IgD-negative memory B cell (primary cell): ENCODE data around the gene GFI1. TPM values are rescaled to one million over a fixed set of nuclear protein-coding genes. Genes with fewer than 3 reads are reported as not detected.
"Not testable (repeated sequence)": the region's sequence is repeated elsewhere in the genome, so short reads cannot be mapped to it uniquely, and the experiment has no call there.

Source experiments
- H3K27ac Mint-ChIP-seq, 3 donors: one replicate each; pipeline ENCODE4 v1.8.0; 2020 to 2022; ENCODE audit warnings: mild to moderate bottlenecking in 3 of 3, mixed read lengths in 3 of 3, moderate library complexity in 1 of 3
- H3K27me3 Mint-ChIP-seq: one replicate; pipeline ENCODE4 v1.8.0; 2021; ENCODE audit warnings: mixed read lengths
- H3K36me3 Mint-ChIP-seq: one replicate; pipeline ENCODE4 v1.8.0; 2020; ENCODE audit warnings: mild to moderate bottlenecking, mixed read lengths
- H3K4me1 Mint-ChIP-seq, 3 donors: one replicate each; pipeline ENCODE4 v1.8.0; 2020 to 2022; ENCODE audit warnings: mixed read lengths in 3 of 3, mild to moderate bottlenecking in 1 of 3
- H3K4me3 Mint-ChIP-seq, 4 donors: one replicate each; pipeline ENCODE4 v1.8.0; 2020 to 2022; ENCODE audit warnings: mild to moderate bottlenecking in 4 of 4, mixed read lengths in 4 of 4, moderate library complexity in 3 of 4
- H3K9me3 Mint-ChIP-seq, 3 donors: one replicate each; pipeline ENCODE4 v1.8.0; 2020 to 2021; ENCODE audit warnings: mixed read lengths in 3 of 3, mild to moderate bottlenecking in 1 of 3
- polyA plus RNA-seq: library from polyadenylated mRNA; unstranded; fragments of 300-500 nt; fragmentation: Illumina TruSeq; gene quantifications from one replicate; pipeline ENCODE4 v1.2.3, GENCODE V29; 2021

GFI1 gene
- polyA plus RNA-seq, 1 donor from 2014 or later: 1.6 TPM

- peaks cover 2% of the 10 kb centered on the region for H3K27me3 Mint-ChIP-seq
- H3K4me1 Mint-ChIP-seq: peaks cover 5 to 15% (median 13%) of the 10 kb centered on the region in 3 donors
- no peak overlapping the region for H3K4me3 Mint-ChIP-seq
- H3K27ac Mint-ChIP-seq: no peak overlapping the region
- no peaks in the 10 kb centered on the region for H3K9me3 Mint-ChIP-seq
- H3K36me3 Mint-ChIP-seq: no peaks in the 10 kb centered on the region
Measured at GRCh38 chr1:92461364-92462097, 25.2 kb downstream of the GFI1 start.

GRCh38 chr1:92459871-92460320 is 26.8 kb downstream of the GFI1 start:
- Mint-ChIP-seq H3K4me3 (no peak overlapping the region), H3K9me3 (no peaks in the 10 kb centered on the region), H3K27me3 (peaks cover 2% of the 10 kb centered on the region), H3K4me1 (peaks cover 5 to 15% (median 13%) of the 10 kb centered on the region in 3 donors), H3K27ac (no peak overlapping the region), H3K36me3 (no peaks in the 10 kb centered on the region)

- H3K9me3 Mint-ChIP-seq: no peaks in the 10 kb centered on the region
- H3K4me1 Mint-ChIP-seq: peaks cover 5 to 15% (median 13%) of the 10 kb centered on the region in 3 donors
- H3K36me3 Mint-ChIP-seq: no peaks in the 10 kb centered on the region
- no peak overlapping the region for H3K27ac Mint-ChIP-seq
- no peak overlapping the region for H3K4me3 Mint-ChIP-seq
- peaks cover 2% of the 10 kb centered on the region for H3K27me3 Mint-ChIP-seq
Measured at GRCh38 chr1:92458146-92458545, 28.6 kb downstream of the GFI1 start.

DNA sequence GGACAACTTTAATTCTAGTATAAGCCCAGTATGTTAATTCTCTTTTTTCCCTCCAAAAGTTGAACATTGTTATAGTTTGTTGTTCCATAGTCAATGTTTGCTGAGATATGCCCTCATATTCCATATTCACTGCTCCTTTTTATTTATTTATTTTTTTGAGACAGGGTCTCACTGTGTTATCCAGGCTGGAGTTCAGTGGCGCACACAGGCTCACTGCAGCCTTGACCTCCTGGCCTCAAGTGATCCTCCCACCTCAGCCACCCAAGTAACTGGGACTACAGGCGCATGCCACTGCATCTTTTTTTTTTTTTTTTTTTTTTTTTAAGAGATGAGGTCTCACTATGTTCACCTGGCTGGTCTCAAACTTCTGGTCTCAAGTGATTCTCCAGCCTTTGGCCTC is 38.7 kb downstream of the GFI1 start:
- peaks cover 0 to 4% (median 0%) of the 10 kb centered on the region in 3 donors for H3K9me3 Mint-ChIP-seq
- peaks cover 4% of the 10 kb centered on the region for H3K27me3 Mint-ChIP-seq
- H3K27ac Mint-ChIP-seq: no peak overlapping the region
- H3K4me3 Mint-ChIP-seq: no peak overlapping the region
- peaks cover 0 to 1% (median 0%) of the 10 kb centered on the region in 3 donors for H3K4me1 Mint-ChIP-seq
- H3K36me3 Mint-ChIP-seq: no peaks in the 10 kb centered on the region

- no peaks in the 10 kb centered on the region for H3K36me3 Mint-ChIP-seq
- H3K27me3 Mint-ChIP-seq: peaks cover 4% of the 10 kb centered on the region
- H3K9me3 Mint-ChIP-seq: peaks cover 0 to 4% (median 0%) of the 10 kb centered on the region in 3 donors
- H3K4me1 Mint-ChIP-seq: peaks cover 0 to 1% (median 0%) of the 10 kb centered on the region in 3 donors
- H3K4me3 Mint-ChIP-seq: no peak overlapping the region
- no peak overlapping the region for H3K27ac Mint-ChIP-seq
Measured at GRCh38 chr1:92447033-92447681, 39.6 kb downstream of the GFI1 start.

- Mint-ChIP-seq H3K4me1 (peaks cover 0 to 1% (median 0%) of the 10 kb centered on the region in 3 donors), H3K36me3 (no peaks in the 10 kb centered on the region), H3K27ac (no peak overlapping the region), H3K27me3 (peaks cover 4% of the 10 kb centered on the region), H3K9me3 (peaks cover 0 to 4% (median 0%) of the 10 kb centered on the region in 3 donors), H3K4me3 (no peak overlapping the region)
Measured at GRCh38 chr1:92446546-92446945, 40.2 kb downstream of the GFI1 start.

DNA sequence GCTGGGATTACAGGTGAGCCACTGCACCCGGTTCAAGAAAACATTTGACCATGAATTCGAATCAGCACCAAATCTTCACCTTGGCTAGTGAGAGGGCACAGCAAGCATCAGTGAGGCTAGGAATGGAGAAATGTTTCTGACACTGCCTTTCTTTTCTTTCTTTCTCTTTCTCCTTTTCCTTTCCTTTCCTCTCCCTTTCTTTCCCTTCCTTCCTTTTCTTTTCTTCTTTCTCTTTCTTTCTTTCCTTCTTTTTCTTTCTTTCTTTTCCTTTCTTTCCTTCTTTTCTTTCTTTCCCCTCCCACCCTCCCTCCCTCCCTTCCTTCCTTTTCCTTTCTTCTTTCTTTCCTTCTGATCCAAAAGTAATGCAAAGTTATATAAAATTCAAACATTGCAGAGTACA is 40.9 kb downstream of the GFI1 start:
- Mint-ChIP-seq H3K36me3 (no peaks in the 10 kb centered on the region), H3K4me3 (no peak overlapping the region), H3K9me3 (peaks cover 0 to 4% (median 0%) of the 10 kb centered on the region in 3 donors), H3K27me3 (peaks cover 4% of the 10 kb centered on the region), H3K4me1 (peaks cover 0 to 1% (median 0%) of the 10 kb centered on the region in 3 donors), H3K27ac (no peak overlapping the region)

DNA sequence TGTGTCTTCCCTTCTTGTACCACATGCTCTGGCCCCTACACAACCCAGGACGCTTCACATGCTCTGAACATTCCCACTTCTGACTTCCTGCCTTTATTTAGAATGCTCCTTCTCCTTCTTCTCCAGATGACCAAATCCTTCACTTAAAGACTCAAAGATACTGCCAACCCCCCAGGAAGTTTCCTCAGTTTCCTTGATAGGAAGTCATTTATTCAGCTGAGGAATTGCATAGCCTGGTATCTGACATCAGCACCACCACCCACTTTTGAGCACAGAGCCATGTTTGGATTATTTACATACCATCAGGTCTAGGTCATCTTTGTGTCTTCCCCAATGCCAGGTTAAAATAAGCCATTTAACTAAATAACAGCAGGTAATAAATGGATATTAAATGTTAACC is 42.4 kb downstream of the GFI1 start:
- no peak overlapping the region for H3K4me3 Mint-ChIP-seq
- H3K36me3 Mint-ChIP-seq: no peaks in the 10 kb centered on the region
- no peak overlapping the region for H3K27ac Mint-ChIP-seq
- H3K9me3 Mint-ChIP-seq: no peaks in the 10 kb centered on the region
- H3K27me3 Mint-ChIP-seq: peaks cover 1% of the 10 kb centered on the region
- peaks cover 0 to 1% (median 0%) of the 10 kb centered on the region in 3 donors for H3K4me1 Mint-ChIP-seq

DNA sequence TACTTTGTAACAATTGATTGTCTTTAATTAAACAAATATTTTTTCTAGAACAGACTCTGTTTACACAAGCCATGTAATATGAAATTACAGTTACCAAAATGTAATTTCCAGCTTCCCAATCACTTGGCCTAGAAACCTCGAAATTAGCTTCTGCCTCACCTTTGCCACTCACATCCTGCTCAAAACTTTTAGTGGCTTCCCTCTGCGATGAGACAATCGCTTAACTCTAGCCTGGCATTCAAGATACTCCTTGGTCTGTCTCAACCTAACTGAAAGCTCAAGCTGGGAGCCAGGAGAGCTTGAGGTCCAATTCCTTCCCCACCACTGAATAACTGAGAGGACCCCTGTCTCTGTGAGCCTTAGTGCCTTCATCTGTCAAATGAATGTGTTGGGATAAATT is 42.8 kb downstream of the GFI1 start:
- Mint-ChIP-seq H3K9me3 (no peaks in the 10 kb centered on the region), H3K27me3 (peaks cover 1% of the 10 kb centered on the region), H3K4me1 (no peaks in the 10 kb centered on the region), H3K27ac (no peak overlapping the region), H3K4me3 (no peak overlapping the region), H3K36me3 (no peaks in the 10 kb centered on the region)

DNA sequence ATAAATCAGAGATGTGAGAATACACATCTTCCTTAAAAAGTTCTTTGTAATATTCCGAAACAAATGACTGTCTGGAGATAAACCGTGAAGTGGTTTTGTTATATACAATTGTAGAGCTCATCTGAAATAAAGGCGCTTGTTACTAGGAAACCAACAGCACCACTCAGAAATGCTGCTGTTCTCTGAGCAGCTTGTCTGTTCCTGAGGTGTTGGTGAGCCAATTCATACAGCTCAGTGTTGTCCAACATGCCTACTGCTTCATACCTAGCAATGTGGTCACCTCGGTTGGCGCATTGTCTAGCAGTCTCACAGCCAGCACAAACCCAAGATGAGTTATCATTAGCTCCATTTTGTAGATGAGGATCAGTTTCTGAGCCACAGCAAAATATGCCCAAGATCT is 44.4 kb downstream of the GFI1 start:
- H3K4me1 Mint-ChIP-seq: no peaks in the 10 kb centered on the region
- H3K27ac Mint-ChIP-seq: no peak overlapping the region
- no peak overlapping the region for H3K4me3 Mint-ChIP-seq
- H3K27me3 Mint-ChIP-seq: peaks cover 1% of the 10 kb centered on the region
- H3K9me3 Mint-ChIP-seq: no peaks in the 10 kb centered on the region
- no peaks in the 10 kb centered on the region for H3K36me3 Mint-ChIP-seq

DNA sequence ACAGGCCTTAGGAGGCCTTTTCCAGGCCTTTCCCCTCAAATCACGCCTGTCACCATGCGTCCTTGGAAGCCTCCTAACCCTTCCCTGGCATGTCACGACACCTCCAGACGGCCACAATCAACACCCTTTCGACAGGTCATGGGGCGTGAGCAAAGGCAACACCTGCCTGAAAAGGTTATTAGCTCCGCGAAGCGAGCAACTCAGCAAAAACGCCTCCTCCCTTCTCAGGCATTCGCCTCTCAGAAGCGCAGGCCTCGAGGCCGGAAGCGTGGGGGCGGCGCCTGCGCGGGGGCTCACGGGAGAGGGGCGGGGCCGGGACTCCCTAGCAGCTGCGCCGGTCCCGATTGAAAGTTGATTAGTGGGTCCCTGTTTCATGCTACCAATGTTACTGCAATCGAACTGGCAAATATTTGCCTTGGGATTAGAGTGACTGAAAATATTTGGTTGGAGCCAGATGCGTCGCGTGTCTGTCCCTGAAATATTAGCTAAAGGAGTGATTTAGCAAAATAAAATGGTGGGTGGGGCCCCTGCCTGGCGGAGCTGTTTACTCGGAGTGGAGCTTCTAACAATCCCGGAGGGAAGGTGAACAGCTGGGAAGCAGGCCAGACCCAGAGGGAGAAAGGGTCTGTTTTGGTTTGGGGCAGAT is 44.9 kb downstream of the GFI1 start:
- no peaks in the 10 kb centered on the region for H3K4me1 Mint-ChIP-seq
- H3K36me3 Mint-ChIP-seq: no peaks in the 10 kb centered on the region
- H3K27ac Mint-ChIP-seq: no peak overlapping the region
- no peaks in the 10 kb centered on the region for H3K9me3 Mint-ChIP-seq
- no peak overlapping the region for H3K4me3 Mint-ChIP-seq
- H3K27me3 Mint-ChIP-seq: peaks cover 1% of the 10 kb centered on the region

GRCh38 chr1:92441316-92441696 is 45.4 kb downstream of the GFI1 start:
- Mint-ChIP-seq H3K27ac (no peak overlapping the region), H3K9me3 (no peaks in the 10 kb centered on the region), H3K27me3 (peaks cover 1% of the 10 kb centered on the region), H3K4me3 (no peak overlapping the region), H3K36me3 (no peaks in the 10 kb centered on the region), H3K4me1 (no peaks in the 10 kb centered on the region)

- no peak overlapping the region for H3K4me3 Mint-ChIP-seq
- H3K4me1 Mint-ChIP-seq: no peaks in the 10 kb centered on the region
- H3K27ac Mint-ChIP-seq: no peak overlapping the region
- no peaks in the 10 kb centered on the region for H3K27me3 Mint-ChIP-seq
- no peaks in the 10 kb centered on the region for H3K9me3 Mint-ChIP-seq
- no peaks in the 10 kb centered on the region for H3K36me3 Mint-ChIP-seq
Measured at GRCh38 chr1:92439291-92439690, 47.4 kb downstream of the GFI1 start.

- not testable (repeated sequence) for H3K4me3 Mint-ChIP-seq, H3K36me3 Mint-ChIP-seq, H3K27me3 Mint-ChIP-seq, H3K27ac Mint-ChIP-seq, H3K4me1 Mint-ChIP-seq, H3K9me3 Mint-ChIP-seq
Measured at GRCh38 chr1:92434572-92434971, 52.2 kb downstream of the GFI1 start.

DNA sequence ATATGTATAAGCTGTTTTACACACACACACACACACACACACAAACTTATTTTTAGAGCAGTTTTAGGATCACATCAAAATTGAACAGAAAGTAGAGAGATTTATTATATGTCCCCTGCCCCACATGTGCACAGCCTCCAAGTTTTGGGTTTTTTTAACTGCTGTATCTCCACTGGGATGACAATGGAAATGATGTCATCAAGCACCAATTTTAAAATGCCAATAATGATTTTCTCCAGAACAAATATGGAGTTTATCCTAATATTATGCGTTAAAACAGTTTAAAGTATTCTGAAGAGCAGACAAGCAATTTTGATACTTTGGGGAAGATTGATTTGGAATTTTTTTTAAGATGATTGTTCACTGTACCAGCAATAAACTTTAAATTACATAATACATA is 56.7 kb downstream of the GFI1 start:
- Mint-ChIP-seq H3K27me3 (no peaks in the 10 kb centered on the region), H3K4me3 (no peak overlapping the region), H3K36me3 (peaks cover 5% of the 10 kb centered on the region), H3K27ac (no peak overlapping the region), H3K4me1 (no peaks in the 10 kb centered on the region), H3K9me3 (peaks cover 0 to 7% (median 0%) of the 10 kb centered on the region in 3 donors)
